Astrocyte of the spinal cord (primary cell): Measurements from ENCODE around the gene HLA-DMA.
A peak's percentile ranks its signal among the peaks of the same experiment; 100 is the strongest.

Experiments
- DNase-seq: peaks from one replicate; pipeline ENCODE4 v3.0.0; 2011; ENCODE audit warnings: low read depth, low spot score
- H3K4me3 ChIP-seq: 2 replicates; pipeline ENCODE4 v1.5.1; 2011; ENCODE audit warnings: low read depth, mild to moderate bottlenecking, low read length, moderate library complexity
- CTCF ChIP-seq: IDR thresholded peaks from 2 replicates; pipeline ENCODE4 v1.5.1; 2012; ENCODE audit warnings: low read depth, mild to moderate bottlenecking, low read length, inconsistent platforms
- in situ Hi-C: cut with HindIII; loops from 2 replicates; pipeline ENCODE4 v1.10.0; 2017; ENCODE audit warnings: low sequenced_read_pairs

HLA-DMA gene

GRCh38 chr6:32989368-32989767 is 36.5 kb upstream of the HLA-DMA start:
- no peak for TF ChIP-seq CTCF
- DNase-seq: no peak
- H3K4me3 ChIP-seq: no peak overlapping the region
- in situ Hi-C loops: no loop called here

GRCh38 chr6:32984622-32985389 is 31.9 kb upstream of the HLA-DMA start:
- H3K4me3 ChIP-seq: no peak overlapping the region
- peak; percentile 82 for DNase-seq
- in situ Hi-C loops: no loop called here
- peak; percentile 83 for TF ChIP-seq CTCF

- H3K4me3 ChIP-seq: no peak overlapping the region
- DNase-seq: no peak
- TF ChIP-seq CTCF: no peak
- in situ Hi-C loops: no loop called here
Measured at GRCh38 chr6:32983964-32984621, 31.2 kb upstream of the HLA-DMA start.

- no peak for TF ChIP-seq CTCF
- DNase-seq: no peak
- in situ Hi-C loops: no loop called here
- H3K4me3 ChIP-seq: no peak overlapping the region
Measured at GRCh38 chr6:32983493-32983848, 30.6 kb upstream of the HLA-DMA start.

GRCh38 chr6:32982702-32983492 is 30.0 kb upstream of the HLA-DMA start:
- TF ChIP-seq CTCF: no peak

GRCh38 chr6:32982084-32982701 is 29.3 kb upstream of the HLA-DMA start:
- no peak for DNase-seq
- H3K4me3 ChIP-seq: no peak overlapping the region
- in situ Hi-C loops: no loop called here
- no peak for TF ChIP-seq CTCF

More at GRCh38 chr6:32982702-32983492, 30.0 kb upstream of the HLA-DMA start:
- in situ Hi-C loops: no loop called here
- H3K4me3 ChIP-seq: no peak overlapping the region
- DNase-seq: no peak
